Keratinocyte (primary cell): ENCODE results near the gene WDR82. TPM values are rescaled to one million over a fixed set of nuclear protein-coding genes. Genes with fewer than 3 reads are reported as not detected.

Experiments
- DNase-seq: peaks from one replicate; pipeline ENCODE4 v3.0.0-alpha.2; 2011; ENCODE audit warnings: low read depth, missing footprints, low spot score
- FAIRE-seq: peaks from 2 replicates; lab custom pipeline; 2011; peaks lifted over from hg19 to GRCh38; lab: Jason Lieb, UNC
- H2AFZ ChIP-seq: 2 replicates; pipeline ENCODE4 v1.6.0; 2012; ENCODE audit warnings: low read length, control low read depth, inconsistent platforms; ENCODE audit not compliant: control insufficient read depth
- H3K27ac ChIP-seq: 2 replicates; pipeline ENCODE4 v1.5.1; 2011; ENCODE audit warnings: low read length; ENCODE audit not compliant: control insufficient read depth, insufficient read depth
- H3K27me3 ChIP-seq: 3 replicates; pipeline ENCODE4 v1.6.0; 2011; ENCODE audit warnings: low read length; ENCODE audit not compliant: control insufficient read depth, insufficient read depth; ENCODE audit errors: extremely low read depth
- H3K36me3 ChIP-seq, 2 experiments: 2 replicates in 1 of 2; 3 replicates in 1 of 2; pipeline ENCODE4 v1.5.1; 2011; ENCODE audit warnings: low read length in 2 of 2, mild to moderate bottlenecking in 1 of 2; ENCODE audit not compliant: control insufficient read depth in 2 of 2, insufficient read depth in 2 of 2; ENCODE audit errors: extremely low read depth in 1 of 2
- H3K4me1 ChIP-seq: 3 replicates; pipeline ENCODE4 v1.5.1; 2011; ENCODE audit warnings: low read length; ENCODE audit not compliant: control insufficient read depth, insufficient read depth; ENCODE audit errors: extremely low read depth
- H3K4me2 ChIP-seq: 3 replicates; pipeline ENCODE4 v1.6.0; 2011; ENCODE audit warnings: low read depth, low read length; ENCODE audit not compliant: control insufficient read depth, insufficient read depth; ENCODE audit errors: extremely low read depth
- H3K4me3 ChIP-seq, 3 experiments: fragments of 200-600 bp in 1 of 3; sonication (generic) in 1 of 3; 2 replicates in 2 of 3; 3 replicates in 1 of 3; pipeline ENCODE4 v1.5.1; 2011 to 2016; ENCODE audit warnings: low read length in 3 of 3, mild to moderate bottlenecking in 3 of 3, control low read depth in 2 of 3, inconsistent platforms in 1 of 3, low read depth in 1 of 3, mixed read lengths in 1 of 3, mixed run types in 1 of 3, moderate library complexity in 1 of 3; ENCODE audit not compliant: control insufficient read depth in 2 of 3, insufficient read depth in 2 of 3; ENCODE audit errors: extremely low read depth in 1 of 3
- H3K79me2 ChIP-seq: 2 replicates; pipeline ENCODE4 v1.6.0; 2012; ENCODE audit warnings: low read length; ENCODE audit not compliant: control insufficient read depth, insufficient read depth
- H3K9ac ChIP-seq: 3 replicates; pipeline ENCODE4 v1.6.0; 2011; ENCODE audit warnings: low read length; ENCODE audit not compliant: control insufficient read depth, insufficient read depth; ENCODE audit errors: extremely low read depth
- H3K9me1 ChIP-seq: 3 replicates; pipeline ENCODE4 v1.6.0; 2011; ENCODE audit warnings: low read length; ENCODE audit not compliant: control insufficient read depth, insufficient read depth; ENCODE audit errors: extremely low read depth
- H3K9me3 ChIP-seq: 2 replicates; pipeline ENCODE4 v1.5.1; 2012; ENCODE audit warnings: low read depth, low read length; ENCODE audit not compliant: control insufficient read depth
- H4K20me1 ChIP-seq: 3 replicates; pipeline ENCODE4 v1.6.0; 2011; ENCODE audit warnings: low read length; ENCODE audit not compliant: control insufficient read depth, insufficient read depth; ENCODE audit errors: extremely low read depth
- EZH2 ChIP-seq: IDR thresholded peaks from one replicate; pipeline ENCODE4 v1.6.1; 2012; ENCODE audit warnings: inconsistent platforms, mild to moderate bottlenecking, low read length, moderate library complexity
- dilution Hi-C: fragments of 300-500 bp; cut with MboI; formaldehyde crosslinking; loops from one replicate; pipeline ENCODE4 v1.7.0; 2020; ENCODE audit warnings: low sequenced_read_pairs; ENCODE audit not compliant: extremely low pct_ligation_motif_present
- polyA plus RNA-seq, 5 experiments: library from polyadenylated mRNA; depleted of rRNA in 3 of 5; stranded (reverse) in 3 of 5; stranded (forward) in 1 of 5; unstranded in 1 of 5; fragments of >200 nt; gene quantifications; 1 replicate in 1 of 5; 2 replicates in 3 of 5; 3 replicates in 1 of 5; pipeline versions ENCODE4 v1.2.1 to v1.2.3, GENCODE V29; 2011 to 2012; ENCODE audit warnings: missing spikeins in 2 of 5, low read depth in 1 of 5, low replicate concordance in 1 of 5
- TF ChIP-seq, protein P1 (sequence below), 3 experiments: IDR thresholded peaks in 1 of 3; conservative IDR thresholded peaks in 1 of 3; optimal IDR thresholded peaks in 1 of 3; 2 replicates in 2 of 3; 3 replicates in 1 of 3; pipeline versions ENCODE3 to v1.5.1; 2011; ENCODE audit warnings: low read length in 3 of 3, mild to moderate bottlenecking in 3 of 3, moderate library complexity in 2 of 3, control low read depth in 1 of 3, inconsistent platforms in 1 of 3; ENCODE audit not compliant: insufficient read depth in 2 of 3; ENCODE audit errors: extremely low read depth in 1 of 3

WDR82 gene
- polyA plus RNA-seq, 1 donor (not counting 4 experiments of a cell fraction or from before 2014, with no cell fraction given) = 75.1 TPM

DNA sequence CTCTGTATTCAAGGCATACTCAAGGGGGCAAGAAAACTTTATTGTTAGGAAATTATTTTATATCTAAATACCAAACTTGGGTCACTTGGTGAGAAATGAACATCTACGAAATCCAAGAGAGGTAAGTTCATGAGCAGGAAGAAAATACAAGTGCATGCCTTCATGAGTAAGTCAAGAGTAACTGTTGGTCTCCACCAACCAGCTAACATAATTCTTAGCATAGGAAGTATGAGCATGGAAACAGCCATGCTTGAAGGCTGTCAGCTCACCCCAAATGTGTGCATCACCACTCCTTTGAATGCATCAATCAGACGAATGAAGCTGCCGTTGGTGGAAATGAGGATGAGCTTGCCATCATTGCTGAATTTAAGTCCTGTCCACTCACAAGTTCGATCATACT, 19.0 kb downstream of the WDR82 start:
- H4K20me1 ChIP-seq = peaks cover 2% of the 10 kb centered on the region
- peaks cover 43 to 57% of the 10 kb centered on the region in 2 experiments for H3K36me3 ChIP-seq
- peaks cover 36% of the 10 kb centered on the region for H3K79me2 ChIP-seq
- H3K9me1 ChIP-seq = no peaks in the 10 kb centered on the region
- H3K4me3 ChIP-seq = no peak overlapping the region
- dilution Hi-C loops = no loop called here
- no peaks in the 10 kb centered on the region for H3K4me1 ChIP-seq
- DNase-seq (no peak), FAIRE-seq (no peak)
- no peak overlapping the region for H2AFZ ChIP-seq
- H3K27ac ChIP-seq = no peak overlapping the region
- H3K9ac ChIP-seq = no peak overlapping the region
- no peaks in the 10 kb centered on the region for H3K9me3 ChIP-seq
- no peak overlapping the region for H3K4me2 ChIP-seq
- H3K27me3 ChIP-seq = no peaks in the 10 kb centered on the region
- TF ChIP-seq EZH2 = no peak
- TF ChIP-seq, protein P1, sequence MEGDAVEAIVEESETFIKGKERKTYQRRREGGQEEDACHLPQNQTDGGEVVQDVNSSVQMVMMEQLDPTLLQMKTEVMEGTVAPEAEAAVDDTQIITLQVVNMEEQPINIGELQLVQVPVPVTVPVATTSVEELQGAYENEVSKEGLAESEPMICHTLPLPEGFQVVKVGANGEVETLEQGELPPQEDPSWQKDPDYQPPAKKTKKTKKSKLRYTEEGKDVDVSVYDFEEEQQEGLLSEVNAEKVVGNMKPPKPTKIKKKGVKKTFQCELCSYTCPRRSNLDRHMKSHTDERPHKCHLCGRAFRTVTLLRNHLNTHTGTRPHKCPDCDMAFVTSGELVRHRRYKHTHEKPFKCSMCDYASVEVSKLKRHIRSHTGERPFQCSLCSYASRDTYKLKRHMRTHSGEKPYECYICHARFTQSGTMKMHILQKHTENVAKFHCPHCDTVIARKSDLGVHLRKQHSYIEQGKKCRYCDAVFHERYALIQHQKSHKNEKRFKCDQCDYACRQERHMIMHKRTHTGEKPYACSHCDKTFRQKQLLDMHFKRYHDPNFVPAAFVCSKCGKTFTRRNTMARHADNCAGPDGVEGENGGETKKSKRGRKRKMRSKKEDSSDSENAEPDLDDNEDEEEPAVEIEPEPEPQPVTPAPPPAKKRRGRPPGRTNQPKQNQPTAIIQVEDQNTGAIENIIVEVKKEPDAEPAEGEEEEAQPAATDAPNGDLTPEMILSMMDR (optimal IDR thresholded peaks at IDR 0.05 in 1 of 3, IDR thresholded peaks at IDR 0.05 in 1 of 3, conservative IDR thresholded peaks at IDR 0.05 in 1 of 3; ENCODE audit: extremely low read depth in 1 of 3, insufficient read depth in 2 of 3, low read length in 3 of 3) = no peak

DNA sequence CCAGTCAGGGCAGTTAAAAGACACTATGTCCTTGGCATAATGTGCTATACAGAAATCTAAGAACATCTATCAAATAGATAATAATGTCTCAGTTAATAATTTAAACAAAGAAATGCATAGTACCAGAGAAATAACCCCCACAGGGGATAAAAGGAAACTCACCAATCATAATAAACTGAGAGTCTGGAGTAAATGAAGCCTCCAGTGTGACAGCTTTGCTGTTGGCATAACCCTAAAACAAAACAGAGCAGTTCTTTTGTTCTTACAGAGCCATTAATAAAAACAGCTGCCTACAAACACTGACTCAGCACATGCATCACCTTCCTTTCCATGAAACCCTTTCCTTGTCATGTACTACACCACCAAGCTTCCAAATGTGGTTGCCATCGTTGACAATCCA, 19.4 kb downstream of the WDR82 start:
- FAIRE-seq = no peak
- dilution Hi-C loops = no loop called here
- Histone ChIP-seq H3K4me1 (peaks cover 3% of the 10 kb centered on the region), H3K27ac (no peak overlapping the region), H3K9me3 (no peaks in the 10 kb centered on the region), H3K9ac (no peak overlapping the region), H4K20me1 (peaks cover 2% of the 10 kb centered on the region), H3K36me3 (peaks cover 41 to 54% of the 10 kb centered on the region in 2 experiments), H2AFZ (no peak overlapping the region), H3K9me1 (no peaks in the 10 kb centered on the region), H3K4me3 (no peak overlapping the region), H3K4me2 (no peak overlapping the region), H3K79me2 (peaks cover 33% of the 10 kb centered on the region), H3K27me3 (no peaks in the 10 kb centered on the region)
- no peak for DNase-seq
- no peak for TF ChIP-seq EZH2
- TF ChIP-seq, protein P1 (optimal IDR thresholded peaks at IDR 0.05 in 1 of 3, IDR thresholded peaks at IDR 0.05 in 1 of 3, conservative IDR thresholded peaks at IDR 0.05 in 1 of 3; ENCODE audit: extremely low read depth in 1 of 3, insufficient read depth in 2 of 3, low read length in 3 of 3) = no peak
